GM23338 (cell line): ENCODE measurements around the gene UPP1.

ENCODE experiments used
- CREB1 ChIP-seq: fragments of 250-450 bp; sonication (Bioruptor Pico); IDR thresholded peaks from 2 replicates; pipeline ENCODE4 v1.5.0; 2020; ENCODE audit warnings: low read depth, mild to moderate bottlenecking, moderate library complexity
- EZH2 ChIP-seq: fragments of 200-600 bp; sonication (generic); IDR thresholded peaks from one replicate; pipeline ENCODE4 v1.8.0; 2017; ENCODE audit warnings: antibody characterized with exemption, mild to moderate bottlenecking, low read depth; ENCODE audit not compliant: unreplicated experiment
- EZH2phosphoT487 ChIP-seq: fragments of 200-600 bp; sonication (generic); IDR thresholded peaks from one replicate; pipeline ENCODE4 v1.8.1; 2018; ENCODE audit warnings: antibody characterized with exemption; ENCODE audit not compliant: unreplicated experiment
- JUNB ChIP-seq: IDR thresholded peaks from one replicate; pipeline ENCODE4 v1.6.1; 2016; ENCODE audit warnings: antibody characterized with exemption; ENCODE audit not compliant: unreplicated experiment
- NANOG ChIP-seq: IDR thresholded peaks from 2 replicates; pipeline ENCODE4 v1.6.1; 2016; ENCODE audit warnings: antibody characterized with exemption, borderline replicate concordance
- POLR2AphosphoS5 ChIP-seq: IDR thresholded peaks from 2 replicates; pipeline ENCODE4 v1.6.1; 2016; ENCODE audit warnings: antibody characterized with exemption, low read depth
- STAT1 ChIP-seq: IDR thresholded peaks from one replicate; pipeline ENCODE4 v1.6.1; 2016; ENCODE audit warnings: antibody characterized with exemption; ENCODE audit not compliant: unreplicated experiment
- ZNF114 ChIP-seq: fragments of 250-450 bp; sonication (Bioruptor Pico); IDR thresholded peaks from 2 replicates; pipeline ENCODE4 v1.5.0; 2020; ENCODE audit warnings: mild to moderate bottlenecking, moderate library complexity
- ZNF331 ChIP-seq: fragments of 250-450 bp; sonication (Bioruptor Pico); IDR thresholded peaks from 2 replicates; pipeline ENCODE4 v1.5.0; 2020; ENCODE audit warnings: low read depth, mild to moderate bottlenecking, moderate library complexity
- TF ChIP-seq, protein P1 (sequence below), 2 experiments: fragments of 200-600 bp in 1 of 2; sonication (generic) in 1 of 2; conservative IDR thresholded peaks; 2 replicates each; pipeline versions ENCODE4 v1.5.1 to v1.6.1; 2016 to 2017; ENCODE audit warnings: antibody characterized with exemption in 2 of 2, low read depth in 2 of 2, mild to moderate bottlenecking in 2 of 2, moderate library complexity in 1 of 2
- TF ChIP-seq, protein P2 (sequence below): IDR thresholded peaks from one replicate; pipeline ENCODE4 v1.6.1; 2018; ENCODE audit warnings: antibody characterized with exemption; ENCODE audit not compliant: unreplicated experiment

DNA sequence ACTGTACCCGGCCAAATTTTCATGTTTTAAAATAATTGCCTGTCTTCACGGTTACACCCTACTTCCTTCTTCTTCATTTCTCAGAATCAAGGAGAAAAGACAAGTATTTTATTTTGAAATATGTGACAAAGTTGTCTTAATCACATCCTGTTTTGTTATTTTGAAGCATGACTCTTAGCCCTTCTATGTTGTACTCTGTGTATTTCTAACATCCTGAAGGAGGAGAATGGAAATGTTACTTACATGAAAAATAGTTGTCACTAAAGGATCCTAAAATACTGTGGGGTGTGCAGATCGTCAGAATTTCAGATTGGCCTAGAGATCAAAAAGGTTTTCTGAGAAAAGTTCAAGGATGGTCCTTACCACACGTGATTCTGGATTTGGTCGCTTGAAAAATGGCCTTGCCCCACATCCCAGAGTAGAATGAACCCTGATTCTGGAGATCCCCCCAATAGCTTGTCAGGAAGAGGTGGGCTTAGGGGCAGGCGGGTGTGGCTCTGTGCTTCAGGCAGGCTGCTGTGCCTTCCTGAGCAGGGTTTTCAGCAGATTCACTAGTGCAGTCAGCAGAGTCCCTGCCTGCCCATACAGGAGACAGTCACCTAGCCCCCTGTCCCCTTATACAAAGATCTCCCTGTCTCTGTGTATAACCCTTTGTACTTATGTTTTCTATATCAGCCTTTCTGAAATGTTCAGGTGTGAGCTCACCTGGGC is 8.6 kb downstream of the UPP1 start:
- TF ChIP-seq, protein P1, sequence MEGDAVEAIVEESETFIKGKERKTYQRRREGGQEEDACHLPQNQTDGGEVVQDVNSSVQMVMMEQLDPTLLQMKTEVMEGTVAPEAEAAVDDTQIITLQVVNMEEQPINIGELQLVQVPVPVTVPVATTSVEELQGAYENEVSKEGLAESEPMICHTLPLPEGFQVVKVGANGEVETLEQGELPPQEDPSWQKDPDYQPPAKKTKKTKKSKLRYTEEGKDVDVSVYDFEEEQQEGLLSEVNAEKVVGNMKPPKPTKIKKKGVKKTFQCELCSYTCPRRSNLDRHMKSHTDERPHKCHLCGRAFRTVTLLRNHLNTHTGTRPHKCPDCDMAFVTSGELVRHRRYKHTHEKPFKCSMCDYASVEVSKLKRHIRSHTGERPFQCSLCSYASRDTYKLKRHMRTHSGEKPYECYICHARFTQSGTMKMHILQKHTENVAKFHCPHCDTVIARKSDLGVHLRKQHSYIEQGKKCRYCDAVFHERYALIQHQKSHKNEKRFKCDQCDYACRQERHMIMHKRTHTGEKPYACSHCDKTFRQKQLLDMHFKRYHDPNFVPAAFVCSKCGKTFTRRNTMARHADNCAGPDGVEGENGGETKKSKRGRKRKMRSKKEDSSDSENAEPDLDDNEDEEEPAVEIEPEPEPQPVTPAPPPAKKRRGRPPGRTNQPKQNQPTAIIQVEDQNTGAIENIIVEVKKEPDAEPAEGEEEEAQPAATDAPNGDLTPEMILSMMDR (conservative IDR thresholded peaks at IDR 0.05; ENCODE audit: low read depth in 2 of 2) = no peak
- TF ChIP-seq NANOG = no peak
- TF ChIP-seq ZNF331 (CRISPR knock-in tag) = no peak
- TF ChIP-seq STAT1 = no peak
- no peak for TF ChIP-seq EZH2
- no peak for TF ChIP-seq POLR2AphosphoS5
- TF ChIP-seq, protein P2, sequence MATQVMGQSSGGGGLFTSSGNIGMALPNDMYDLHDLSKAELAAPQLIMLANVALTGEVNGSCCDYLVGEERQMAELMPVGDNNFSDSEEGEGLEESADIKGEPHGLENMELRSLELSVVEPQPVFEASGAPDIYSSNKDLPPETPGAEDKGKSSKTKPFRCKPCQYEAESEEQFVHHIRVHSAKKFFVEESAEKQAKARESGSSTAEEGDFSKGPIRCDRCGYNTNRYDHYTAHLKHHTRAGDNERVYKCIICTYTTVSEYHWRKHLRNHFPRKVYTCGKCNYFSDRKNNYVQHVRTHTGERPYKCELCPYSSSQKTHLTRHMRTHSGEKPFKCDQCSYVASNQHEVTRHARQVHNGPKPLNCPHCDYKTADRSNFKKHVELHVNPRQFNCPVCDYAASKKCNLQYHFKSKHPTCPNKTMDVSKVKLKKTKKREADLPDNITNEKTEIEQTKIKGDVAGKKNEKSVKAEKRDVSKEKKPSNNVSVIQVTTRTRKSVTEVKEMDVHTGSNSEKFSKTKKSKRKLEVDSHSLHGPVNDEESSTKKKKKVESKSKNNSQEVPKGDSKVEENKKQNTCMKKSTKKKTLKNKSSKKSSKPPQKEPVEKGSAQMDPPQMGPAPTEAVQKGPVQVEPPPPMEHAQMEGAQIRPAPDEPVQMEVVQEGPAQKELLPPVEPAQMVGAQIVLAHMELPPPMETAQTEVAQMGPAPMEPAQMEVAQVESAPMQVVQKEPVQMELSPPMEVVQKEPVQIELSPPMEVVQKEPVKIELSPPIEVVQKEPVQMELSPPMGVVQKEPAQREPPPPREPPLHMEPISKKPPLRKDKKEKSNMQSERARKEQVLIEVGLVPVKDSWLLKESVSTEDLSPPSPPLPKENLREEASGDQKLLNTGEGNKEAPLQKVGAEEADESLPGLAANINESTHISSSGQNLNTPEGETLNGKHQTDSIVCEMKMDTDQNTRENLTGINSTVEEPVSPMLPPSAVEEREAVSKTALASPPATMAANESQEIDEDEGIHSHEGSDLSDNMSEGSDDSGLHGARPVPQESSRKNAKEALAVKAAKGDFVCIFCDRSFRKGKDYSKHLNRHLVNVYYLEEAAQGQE = no peak
- TF ChIP-seq EZH2phosphoT487 = no peak
- TF ChIP-seq CREB1 = no peak
- no peak for TF ChIP-seq JUNB
- TF ChIP-seq ZNF114 (CRISPR knock-in tag) = no peak
